Stimulated activated naive CD8-positive, alpha-beta T cell treated with anti-CD3 and anti-CD28 coated beads, Interleukin-15, Interleukin-2, amounts not matched to agents 100 U/mL and 50 U/mL, for 24 hours (primary cell): Measurements from ENCODE around the gene CDH26.
"Not testable (repeated sequence)": the region's sequence is repeated elsewhere in the genome, so short reads cannot be mapped to it uniquely, and the experiment has no call there.

Experiments
- ATAC-seq: fragments of 150-1000 bp; cut with Tn5 transposase; one replicate; pipeline ENCODE4 v1.10.0; 2021
- DNase-seq: peaks from one replicate; pipeline ENCODE4 v3.0.0; 2021

The CDH26 gene

GRCh38 chr20:60013296-60014139, 55.3 kb downstream of the CDH26 start:
- DNase-seq = no peak
- ATAC-seq = no peak

DNA sequence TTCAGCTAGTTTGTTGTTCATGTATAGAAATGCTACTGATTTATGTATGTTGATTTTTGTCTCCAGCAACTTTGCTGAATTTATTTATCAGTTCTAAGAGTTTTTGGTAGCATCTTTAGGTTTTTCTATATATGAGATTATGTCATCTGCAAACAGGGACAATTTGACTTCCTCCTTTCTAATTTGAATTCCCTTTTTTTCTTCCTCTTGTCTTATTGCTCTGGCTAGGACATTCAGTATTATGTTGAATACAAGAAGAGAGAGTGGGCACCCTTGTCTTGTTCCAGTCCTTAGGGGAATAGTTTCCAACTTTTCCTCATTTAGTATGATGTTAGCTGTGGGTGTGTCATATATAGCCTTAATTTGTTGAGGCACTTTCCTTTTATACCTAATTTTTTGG, 58.2 kb downstream of the CDH26 start:
- ATAC-seq (no peak), DNase-seq (no peak)

DNA sequence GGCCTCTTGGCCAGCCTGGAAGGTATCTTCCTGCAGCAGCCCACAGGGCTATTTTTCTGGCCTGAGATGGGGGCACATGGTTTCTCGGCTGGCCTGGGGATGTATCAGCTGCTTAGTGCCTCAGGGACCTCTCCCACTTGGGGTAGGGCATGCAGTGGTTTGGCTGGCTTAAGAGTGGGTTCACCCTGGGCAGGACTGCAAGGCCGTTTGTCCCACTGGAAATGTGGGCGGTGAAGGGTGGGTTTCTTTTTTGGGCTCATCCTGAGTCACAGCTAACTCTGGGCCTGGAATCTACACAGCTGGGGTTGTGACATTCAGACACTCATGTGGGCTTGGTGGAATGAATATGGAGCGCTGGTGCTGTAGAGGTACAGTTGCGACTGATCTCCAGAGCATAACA, 62.0 kb downstream of the CDH26 start:
- ATAC-seq = no peak
- DNase-seq = no peak

DNA sequence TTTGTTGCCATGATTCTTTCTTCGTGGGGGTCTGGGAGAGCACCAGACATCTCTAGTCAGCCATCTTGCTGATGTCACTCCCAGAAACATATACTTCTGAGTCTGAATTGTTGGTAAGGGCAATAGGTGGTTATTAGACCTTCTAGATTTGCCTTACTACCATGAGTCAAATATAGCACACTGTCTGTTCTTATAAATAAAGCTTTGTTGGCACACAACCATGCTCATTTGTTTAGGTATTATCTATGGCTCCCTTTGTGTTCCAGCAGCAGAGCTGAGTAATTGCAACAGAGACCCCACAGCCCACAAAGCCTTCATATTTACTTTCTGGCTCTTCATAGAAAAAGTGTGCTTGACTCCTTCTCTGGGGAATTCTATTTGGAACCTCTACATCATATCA, 62.9 kb downstream of the CDH26 start:
- no peak for ATAC-seq
- no peak for DNase-seq

- DNase-seq (no peak), ATAC-seq (no peak)
These were observed 64.6 kb downstream of the CDH26 start for GRCh38 chr20:60022849-60023248.

- ATAC-seq = no peak
These were observed 66.0 kb downstream of the CDH26 start for GRCh38 chr20:60024245-60024644.

DNA sequence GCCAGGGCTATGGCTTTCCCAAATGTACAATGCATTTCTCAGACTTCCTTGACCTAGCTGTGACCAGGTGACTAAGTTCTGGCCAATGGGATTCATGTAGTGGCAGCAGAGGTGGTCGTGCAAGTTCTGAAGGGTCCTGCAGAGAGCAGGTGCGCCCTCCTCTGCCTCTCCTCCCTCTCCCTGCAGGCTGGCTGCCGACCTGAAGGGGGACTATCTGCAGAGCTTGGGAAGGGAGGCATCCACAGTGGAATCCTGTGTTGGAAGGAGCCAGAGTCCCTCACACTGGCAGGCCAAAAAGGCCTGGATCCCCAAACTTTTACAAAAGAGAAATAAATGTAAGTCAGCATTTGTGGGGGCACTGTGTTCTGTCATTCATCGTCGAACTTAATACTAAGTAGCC, 66.6 kb downstream of the CDH26 start:
- no peak for DNase-seq
- ATAC-seq = no peak

More at GRCh38 chr20:60024245-60024644, 66.0 kb downstream of the CDH26 start:
- no peak for DNase-seq

- DNase-seq (no peak), ATAC-seq (no peak)
These were observed 67.8 kb downstream of the CDH26 start for GRCh38 chr20:60026010-60026409.

DNA sequence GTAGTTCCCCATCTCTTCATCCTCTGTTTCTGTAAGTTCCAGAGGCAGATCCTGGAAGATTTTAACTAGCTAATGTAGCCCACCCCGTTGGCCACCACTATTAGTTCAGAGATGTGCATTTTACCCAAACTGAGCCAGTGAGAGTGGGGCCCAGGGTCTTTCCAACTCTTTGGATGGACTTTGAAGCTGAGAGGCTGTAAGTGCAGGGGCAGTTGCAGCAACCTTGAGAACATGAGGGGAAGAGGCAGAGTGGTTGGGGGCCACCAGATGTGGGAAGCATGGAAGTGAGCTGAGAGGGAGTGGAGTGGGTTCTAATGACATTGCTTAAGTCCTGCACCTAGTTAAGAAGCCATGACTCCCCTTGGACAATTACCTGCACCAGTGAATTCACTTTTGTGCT, 72.2 kb downstream of the CDH26 start:
- ATAC-seq = no peak
- no peak for DNase-seq

DNA sequence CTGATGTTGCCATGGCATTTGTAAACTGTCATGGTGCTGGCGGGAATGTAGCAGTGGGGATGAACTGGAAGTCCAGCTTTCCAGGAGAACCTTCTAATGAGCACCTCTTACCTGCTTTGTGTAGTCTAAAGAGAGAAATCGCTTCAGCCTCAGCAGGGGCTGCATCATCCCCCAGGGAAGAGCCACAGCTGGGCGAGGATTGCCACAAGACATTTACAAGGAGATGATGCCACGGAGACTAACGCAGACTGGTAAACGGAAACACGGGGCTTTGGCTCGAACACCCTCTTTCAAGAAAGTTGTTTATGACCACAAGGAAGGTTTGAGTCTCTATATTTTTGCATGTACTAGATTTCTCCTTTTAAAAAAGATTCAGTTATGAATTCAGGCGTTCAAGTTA, 72.9 kb downstream of the CDH26 start:
- no peak for ATAC-seq
- DNase-seq = no peak

DNA sequence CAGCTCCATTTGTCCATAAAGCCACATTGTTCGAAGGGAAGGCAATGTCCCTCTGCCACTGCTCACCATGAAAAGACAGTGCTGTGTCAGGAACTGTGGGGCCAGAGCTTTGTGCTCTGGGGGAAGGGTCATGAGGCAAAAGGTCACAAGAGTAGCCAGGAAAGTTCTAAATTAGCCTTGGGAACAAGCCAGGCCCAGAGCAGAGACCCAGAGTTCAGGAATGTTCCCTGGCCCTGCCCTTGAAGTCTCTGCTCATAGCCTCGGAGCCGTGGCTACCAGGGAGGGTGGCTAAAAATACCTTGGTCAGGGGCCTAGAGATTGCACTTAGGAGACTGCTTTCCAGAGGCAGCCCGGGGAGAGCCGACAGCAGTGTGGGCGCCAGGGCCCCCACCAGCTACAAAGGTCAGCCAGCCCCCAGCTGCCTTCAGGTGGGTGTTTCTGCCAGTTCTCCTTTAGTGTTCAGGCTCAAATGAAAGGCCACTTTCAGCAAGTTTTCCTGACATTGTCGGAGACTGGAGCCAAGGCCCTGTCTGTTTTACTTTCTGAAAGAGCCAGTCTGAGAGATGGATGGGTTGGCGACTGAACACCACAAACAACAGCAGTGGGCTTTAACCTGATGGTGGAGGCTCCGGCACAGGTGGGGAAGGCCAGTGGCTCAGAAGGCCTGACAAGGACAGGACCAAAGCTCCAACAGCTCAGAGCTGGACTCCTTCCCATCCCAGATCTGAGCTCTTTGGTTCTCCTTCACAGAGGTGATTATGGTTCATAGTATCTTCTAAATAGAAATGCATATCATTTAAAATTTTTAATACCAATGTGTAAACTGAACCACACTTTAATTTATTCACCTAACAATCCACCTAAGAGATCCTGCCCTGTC, 76.2 kb downstream of the CDH26 start:
- DNase-seq = no peak
- no peak for ATAC-seq

DNA sequence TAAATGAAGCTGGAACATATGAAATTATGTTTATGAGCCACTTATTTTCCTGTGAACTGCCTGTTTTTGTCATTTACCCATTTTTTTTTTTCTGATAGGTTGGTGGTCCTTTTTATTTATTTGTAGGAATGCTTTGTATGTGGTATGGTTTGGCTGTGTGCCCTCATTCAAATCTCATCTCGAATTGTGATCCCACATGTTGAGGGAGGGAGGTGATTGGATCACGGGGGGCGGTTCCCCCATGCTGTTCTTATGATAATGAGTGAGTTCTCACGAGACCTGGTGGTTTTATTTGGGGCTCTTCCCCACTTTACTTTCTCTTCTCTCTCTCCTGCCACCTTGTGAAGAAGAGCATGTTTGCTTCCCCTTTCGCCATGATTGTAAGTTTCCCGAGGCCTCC, 77.3 kb downstream of the CDH26 start:
- ATAC-seq = no peak
- DNase-seq = no peak

DNA sequence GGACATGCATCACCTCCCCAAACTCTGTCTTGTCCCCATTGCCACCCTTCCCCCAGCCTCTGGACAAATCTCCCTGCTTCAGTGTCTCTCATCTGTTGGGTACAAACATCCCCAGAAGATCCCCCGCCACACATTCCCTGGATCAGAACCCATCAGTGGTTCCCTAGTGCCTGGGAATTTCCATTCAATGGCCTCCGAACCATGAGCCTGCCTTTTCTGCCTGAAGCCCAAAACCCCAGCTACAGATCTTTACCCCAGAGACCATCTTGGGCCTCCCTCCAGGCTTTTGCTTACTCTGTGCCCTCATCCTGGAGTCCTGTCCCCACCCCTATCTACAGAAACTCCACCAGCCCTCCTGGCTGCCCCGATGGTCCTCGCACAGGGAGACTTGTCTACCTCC, 78.1 kb downstream of the CDH26 start:
- ATAC-seq (no peak), DNase-seq (no peak)

GRCh38 chr20:60036746-60037499, 78.7 kb downstream of the CDH26 start:
- ATAC-seq (no peak), DNase-seq (no peak)

GRCh38 chr20:60038400-60039008, 80.3 kb downstream of the CDH26 start:
- DNase-seq = no peak
- no peak for ATAC-seq

- DNase-seq = no peak
- no peak for ATAC-seq
These were observed 81.3 kb downstream of the CDH26 start for GRCh38 chr20:60039526-60039925.

DNA sequence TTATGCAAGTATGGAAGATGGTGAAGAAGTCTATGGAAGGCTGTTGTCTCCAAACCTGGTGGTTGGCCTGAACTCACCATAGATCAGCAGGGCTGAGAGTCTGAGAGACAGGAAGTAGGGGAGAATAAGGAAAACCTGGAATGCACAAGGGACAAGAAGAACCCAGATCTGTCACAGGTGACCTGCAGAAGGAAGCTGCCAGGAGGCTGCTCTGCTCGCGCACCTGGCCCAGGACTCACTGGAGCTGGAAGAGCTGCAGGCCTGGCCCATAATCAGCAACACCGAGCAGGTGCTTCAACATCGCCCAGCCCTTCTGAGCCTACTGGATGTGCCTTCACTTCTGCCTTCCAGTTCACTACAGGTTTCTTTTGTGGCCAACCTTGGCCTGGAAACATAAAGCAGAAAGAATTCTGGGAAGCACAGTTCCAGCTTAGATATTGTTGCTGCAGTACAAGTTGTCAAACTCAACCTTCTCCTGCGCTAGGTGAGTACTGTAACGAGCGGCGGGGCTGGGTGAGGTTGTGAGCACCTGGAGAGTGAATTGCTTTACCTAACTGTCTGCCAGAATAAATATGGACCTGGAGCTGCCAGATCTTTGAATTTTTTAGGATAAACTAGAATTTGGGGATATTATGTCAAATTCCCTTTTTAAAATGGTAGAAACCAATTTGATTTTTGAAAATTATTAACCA, 82.4 kb downstream of the CDH26 start:
- no peak for ATAC-seq
- DNase-seq = no peak

- not testable (repeated sequence) for DNase-seq, ATAC-seq
These were observed 83.4 kb downstream of the CDH26 start for GRCh38 chr20:60041436-60042165.

GRCh38 chr20:60043435-60043834, 85.2 kb downstream of the CDH26 start:
- DNase-seq = no peak
- no peak for ATAC-seq

- no peak for ATAC-seq
- no peak for DNase-seq
These were observed 87.8 kb downstream of the CDH26 start for GRCh38 chr20:60046011-60046413.

DNA sequence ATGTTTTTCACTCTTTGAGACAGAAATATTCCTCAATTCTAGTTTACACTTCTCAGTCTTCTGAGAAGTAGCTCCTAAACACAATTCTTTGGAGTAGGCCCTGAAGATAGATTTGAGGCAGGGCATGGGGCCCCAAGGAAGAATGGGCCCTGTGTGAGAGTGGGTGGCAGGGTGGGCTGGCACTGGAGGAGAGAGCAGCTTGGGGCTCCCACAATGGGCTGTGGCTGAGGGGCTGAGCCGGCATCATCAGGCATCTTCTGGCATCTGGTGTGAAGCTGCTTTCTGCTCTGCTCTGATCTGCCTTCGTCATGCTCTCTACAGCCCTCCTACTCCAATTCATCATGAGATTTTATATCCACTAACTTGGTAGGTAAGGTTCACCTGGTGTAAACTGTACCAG, 88.2 kb downstream of the CDH26 start:
- no peak for DNase-seq
- ATAC-seq = no peak
